ENCODE results near the gene CDH23.

The CDH23 gene

DNA sequence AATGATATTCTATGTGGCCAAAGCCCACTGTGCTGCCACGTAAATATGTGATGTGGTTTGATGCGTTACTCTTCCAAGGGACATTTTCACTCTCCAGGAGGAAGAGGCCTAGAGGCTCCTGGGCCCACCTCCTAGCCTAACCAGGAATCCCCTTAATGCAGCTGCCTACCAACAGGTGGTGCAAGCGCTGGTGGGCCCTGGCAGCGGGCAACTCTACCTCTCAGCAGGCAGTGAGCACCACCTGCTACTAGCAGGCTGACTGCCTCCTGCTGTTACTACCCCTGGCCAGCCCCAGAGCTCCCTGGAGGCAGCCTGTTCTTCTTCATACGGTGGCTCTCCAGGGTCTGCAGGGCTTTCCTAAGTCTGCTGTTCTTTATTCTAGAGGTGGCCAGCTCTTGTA lies 62.8 kb downstream of the CDH23 start:
- H3K4me3 ChIP-seq (ENCODE audit: low read depth, low read length), result no peak overlapping the region
- no peak for DNase-seq (ENCODE audit: low read depth, low spot score)
- in situ Hi-C loops (cut with HindIII; ENCODE audit: low sequenced_read_pairs), result no loop called here
- TF ChIP-seq, protein P1, sequence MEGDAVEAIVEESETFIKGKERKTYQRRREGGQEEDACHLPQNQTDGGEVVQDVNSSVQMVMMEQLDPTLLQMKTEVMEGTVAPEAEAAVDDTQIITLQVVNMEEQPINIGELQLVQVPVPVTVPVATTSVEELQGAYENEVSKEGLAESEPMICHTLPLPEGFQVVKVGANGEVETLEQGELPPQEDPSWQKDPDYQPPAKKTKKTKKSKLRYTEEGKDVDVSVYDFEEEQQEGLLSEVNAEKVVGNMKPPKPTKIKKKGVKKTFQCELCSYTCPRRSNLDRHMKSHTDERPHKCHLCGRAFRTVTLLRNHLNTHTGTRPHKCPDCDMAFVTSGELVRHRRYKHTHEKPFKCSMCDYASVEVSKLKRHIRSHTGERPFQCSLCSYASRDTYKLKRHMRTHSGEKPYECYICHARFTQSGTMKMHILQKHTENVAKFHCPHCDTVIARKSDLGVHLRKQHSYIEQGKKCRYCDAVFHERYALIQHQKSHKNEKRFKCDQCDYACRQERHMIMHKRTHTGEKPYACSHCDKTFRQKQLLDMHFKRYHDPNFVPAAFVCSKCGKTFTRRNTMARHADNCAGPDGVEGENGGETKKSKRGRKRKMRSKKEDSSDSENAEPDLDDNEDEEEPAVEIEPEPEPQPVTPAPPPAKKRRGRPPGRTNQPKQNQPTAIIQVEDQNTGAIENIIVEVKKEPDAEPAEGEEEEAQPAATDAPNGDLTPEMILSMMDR (IDR thresholded peaks at IDR 0.05; ENCODE audit: low read depth, low read length), result no peak

DNA sequence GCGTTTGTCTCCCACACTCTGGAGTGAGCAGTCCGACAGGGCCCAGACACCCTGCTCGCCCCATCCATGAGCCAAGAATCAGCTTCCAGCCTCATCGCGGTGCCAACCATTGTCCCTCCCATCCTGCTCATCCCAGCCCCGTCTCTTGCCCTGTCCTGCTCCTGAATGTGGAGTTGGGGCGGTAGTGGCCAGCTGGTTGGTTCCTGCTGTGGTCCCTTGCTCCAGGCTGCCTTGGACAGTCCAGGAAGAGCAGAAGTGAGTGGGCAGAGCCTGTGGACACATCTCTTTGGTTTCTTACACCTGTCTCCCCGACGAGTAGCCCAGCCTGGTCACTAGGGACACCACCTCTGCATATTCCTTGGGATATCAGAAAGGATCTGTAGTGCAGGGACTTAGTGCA lies 63.9 kb downstream of the CDH23 start:
- H3K4me3 ChIP-seq (ENCODE audit: low read depth, low read length), result no peak overlapping the region
- no peak for DNase-seq (ENCODE audit: low read depth, low spot score)
- in situ Hi-C loops (cut with HindIII; ENCODE audit: low sequenced_read_pairs), result no loop called here
- TF ChIP-seq, protein P1 (IDR thresholded peaks at IDR 0.05; ENCODE audit: low read depth, low read length), result no peak

DNA sequence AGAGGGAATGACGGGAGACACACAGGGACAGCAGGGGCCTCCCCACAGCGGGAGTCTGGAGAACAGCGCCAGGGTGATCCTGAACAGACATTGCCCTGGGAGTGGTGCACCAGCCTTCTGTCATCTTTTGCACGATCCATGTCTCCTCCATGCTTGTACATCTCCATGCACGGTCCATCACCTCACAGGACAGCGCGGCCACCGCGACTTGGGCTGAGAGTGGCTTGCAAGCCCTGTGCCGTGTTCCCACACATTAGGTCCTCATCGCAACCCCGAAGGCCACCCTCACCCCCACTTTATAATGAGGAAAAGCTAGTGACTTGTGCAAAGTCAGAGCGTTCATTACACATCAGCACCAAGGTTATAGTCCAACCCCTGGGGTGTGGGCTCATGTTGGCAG lies 64.7 kb downstream of the CDH23 start:
- no peak overlapping the region for H3K4me3 ChIP-seq (ENCODE audit: low read depth, low read length)
- TF ChIP-seq, protein P1 (IDR thresholded peaks at IDR 0.05; ENCODE audit: low read depth, low read length), result no peak
- in situ Hi-C loops (cut with HindIII; ENCODE audit: low sequenced_read_pairs), result no loop called here
- DNase-seq (ENCODE audit: low read depth, low spot score), result no peak

DNA sequence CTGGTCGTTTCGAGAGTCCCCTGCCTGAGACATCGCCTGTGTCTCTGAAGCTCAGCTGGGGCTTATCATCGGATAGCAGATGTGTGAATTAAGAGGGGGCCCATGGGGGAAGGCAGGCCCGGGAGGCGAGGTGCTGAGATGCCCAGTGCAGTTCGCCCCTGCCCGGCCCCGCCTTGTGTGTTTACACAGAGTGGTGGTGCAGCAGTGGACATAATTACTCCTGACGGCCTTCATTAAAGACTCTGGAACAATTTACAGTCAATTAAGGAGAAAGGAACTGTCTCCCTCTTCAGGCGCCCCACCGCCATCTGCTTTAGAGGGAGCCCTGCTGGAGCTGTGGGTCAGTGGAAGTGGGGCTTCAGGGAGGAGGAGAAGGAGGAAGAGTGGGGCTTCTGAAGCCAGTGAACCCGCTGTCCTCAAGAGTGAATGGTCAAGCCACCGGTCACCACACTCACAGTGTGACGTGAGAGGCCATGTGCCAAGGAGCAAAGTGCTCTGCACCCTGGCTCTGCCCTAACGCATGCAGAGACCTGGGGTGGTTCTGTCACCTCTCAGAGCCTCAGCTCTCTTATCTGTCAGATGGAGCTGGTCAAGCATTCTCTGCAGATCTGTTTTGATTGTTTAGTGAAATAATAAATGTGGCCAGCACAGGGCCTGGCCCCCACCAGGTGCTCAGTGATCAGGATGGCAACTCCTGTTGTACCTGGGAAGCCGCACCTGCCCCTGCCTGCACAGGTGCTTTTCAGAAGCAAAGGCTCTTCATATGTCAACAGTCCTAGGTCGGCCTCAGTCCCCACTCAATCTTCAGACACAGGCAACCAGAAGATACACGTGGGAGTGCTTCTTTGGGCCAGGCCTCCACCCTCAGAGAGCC lies 65.6 kb downstream of the CDH23 start:
- TF ChIP-seq, protein P1 (IDR thresholded peaks at IDR 0.05; ENCODE audit: low read depth, low read length), result no peak
- no peak for DNase-seq (ENCODE audit: low read depth, low spot score)
- no peak overlapping the region for H3K4me3 ChIP-seq (ENCODE audit: low read depth, low read length)
- in situ Hi-C loops (cut with HindIII; ENCODE audit: low sequenced_read_pairs), result no loop called here

DNA sequence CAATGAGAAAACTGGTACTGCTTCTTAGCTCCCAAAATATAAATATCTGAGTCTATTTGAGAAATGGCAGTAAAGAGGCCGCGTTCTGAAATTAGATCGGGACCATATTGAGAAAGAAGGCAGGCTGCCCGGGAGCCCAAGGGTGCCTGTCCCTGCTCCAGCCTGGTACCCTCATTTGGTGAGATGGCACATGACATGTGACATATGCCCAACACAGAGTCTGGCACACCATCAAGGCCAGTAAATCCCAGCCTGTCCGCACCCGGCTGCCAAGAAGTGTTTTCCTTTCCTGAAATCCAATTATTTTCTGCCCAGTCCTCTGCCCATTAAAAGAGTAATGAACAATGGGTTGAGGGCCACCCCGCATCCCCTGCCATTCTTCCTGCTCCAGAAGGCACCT lies 66.4 kb downstream of the CDH23 start:
- in situ Hi-C loops (cut with HindIII; ENCODE audit: low sequenced_read_pairs), result no loop called here
- H3K4me3 ChIP-seq (ENCODE audit: low read depth, low read length), result no peak overlapping the region
- DNase-seq (ENCODE audit: low read depth, low spot score), result no peak
- TF ChIP-seq, protein P1 (IDR thresholded peaks at IDR 0.05; ENCODE audit: low read depth, low read length), result no peak

DNA sequence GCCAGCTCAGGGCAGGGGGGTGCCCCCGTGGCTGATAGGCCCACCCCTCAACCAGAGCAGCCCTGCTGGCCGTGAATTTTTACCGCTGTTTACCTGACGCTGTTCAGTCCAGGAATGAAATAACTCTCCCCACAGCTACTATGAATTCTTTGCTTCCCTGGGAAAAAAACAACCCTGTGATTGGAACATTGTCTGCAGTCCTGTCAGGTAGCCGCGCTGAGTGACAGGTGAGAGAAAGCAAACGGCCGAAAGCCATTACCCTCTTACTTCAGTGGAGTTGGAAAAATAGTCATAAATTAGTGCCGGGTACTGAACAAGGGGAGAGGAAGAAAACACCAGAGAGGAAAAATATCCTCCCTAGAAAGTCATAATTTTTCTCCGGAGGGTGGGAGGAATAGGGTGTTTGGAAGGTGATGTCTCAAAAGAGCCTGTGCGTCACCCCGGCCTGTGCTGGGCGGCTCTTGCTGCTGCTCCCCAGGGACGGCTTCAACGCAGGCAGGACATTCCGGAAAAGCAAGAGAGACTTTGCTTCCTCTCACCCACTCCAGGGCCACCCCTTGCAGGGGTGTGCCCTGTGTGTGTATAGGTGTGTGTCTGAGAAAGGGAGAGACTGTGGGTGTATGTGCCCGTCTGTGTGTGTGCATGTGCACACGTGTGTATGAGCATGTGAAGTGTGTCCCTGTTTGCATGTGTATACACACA lies 69.0 kb downstream of the CDH23 start:
- DNase-seq (ENCODE audit: low read depth, low spot score), result no peak
- in situ Hi-C loops (cut with HindIII; ENCODE audit: low sequenced_read_pairs), result no loop called here
- TF ChIP-seq, protein P1 (IDR thresholded peaks at IDR 0.05; ENCODE audit: low read depth, low read length), result no peak
- no peak overlapping the region for H3K4me3 ChIP-seq (ENCODE audit: low read depth, low read length)

Data from astrocyte of the spinal cord (primary cell).